Brain microvascular endothelial cell (primary cell): Measurements from ENCODE around the gene CRY2.

Experiments
- DNase-seq: peaks from one replicate; pipeline ENCODE4 v3.0.0-alpha.2; 2020
- H3K27ac ChIP-seq: fragments of 250-450 bp; sonication (Bioruptor Pico); 2 replicates; pipeline ENCODE4 v1.5.1; 2020; ENCODE audit warnings: mild to moderate bottlenecking, moderate library complexity
- H3K27me3 ChIP-seq: fragments of 250-450 bp; sonication (Bioruptor Pico); replicated peaks from 2 replicates; pipeline ENCODE4 v1.5.1; 2020; ENCODE audit warnings: mild to moderate bottlenecking
- H3K36me3 ChIP-seq: fragments of 250-450 bp; sonication (Bioruptor Pico); replicated peaks from 2 replicates; pipeline ENCODE4 v1.5.1; 2020; ENCODE audit warnings: mild to moderate bottlenecking
- H3K4me3 ChIP-seq: 2 replicates; pipeline ENCODE4 v1.5.1; 2011; ENCODE audit warnings: low read depth, mild to moderate bottlenecking, control low read depth, low read length, moderate library complexity
- in situ Hi-C: cut with HindIII; loops from 2 replicates; pipeline ENCODE4 v1.10.0; 2017; ENCODE audit warnings: low sequenced_read_pairs, low pct_ligation_motif_present
- TF ChIP-seq, protein P1 (sequence below): IDR thresholded peaks from 2 replicates; pipeline ENCODE4 v1.5.1; 2011; ENCODE audit warnings: low read depth, mild to moderate bottlenecking, moderate library complexity, low read length, control low read depth, inconsistent platforms; ENCODE audit errors: missing control alignments

The CRY2 gene

DNA sequence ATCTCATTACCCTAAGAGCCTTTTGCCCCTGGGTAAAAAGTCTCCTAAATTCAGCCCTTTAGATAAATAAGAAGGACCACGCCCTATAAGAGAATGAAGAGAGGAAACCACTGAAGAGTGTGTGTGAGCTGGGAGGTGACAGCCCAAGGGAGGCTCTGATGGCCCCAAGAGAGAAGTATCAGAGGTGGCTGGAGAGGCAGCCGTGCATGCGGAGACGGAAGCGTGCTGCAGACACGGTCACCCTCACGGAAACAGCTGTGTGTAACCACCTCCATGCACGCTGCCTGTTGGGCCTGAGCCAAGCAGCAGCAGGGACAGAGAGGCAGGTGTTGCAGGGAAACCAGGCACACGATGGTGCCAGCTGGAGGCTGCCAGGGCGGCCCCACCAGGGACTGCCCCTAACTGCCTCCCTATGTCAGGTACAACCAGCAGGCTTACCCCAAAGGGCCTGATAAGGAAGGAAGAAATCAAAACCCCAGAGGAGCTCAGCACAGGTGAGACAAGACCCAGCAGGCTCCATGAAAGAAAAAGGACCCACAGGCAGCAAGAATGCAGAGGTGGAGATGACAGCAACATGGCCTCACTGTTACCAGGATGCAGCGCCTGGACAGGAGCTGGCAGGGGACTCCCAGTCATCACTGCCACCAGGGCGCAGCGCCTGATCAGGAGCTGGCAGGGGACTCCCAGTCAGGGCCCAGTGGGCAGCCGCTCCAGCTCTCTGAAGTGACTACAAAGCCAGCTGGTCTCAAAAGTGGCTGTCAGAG is 82.9 kb downstream of the CRY2 start:
- Histone ChIP-seq H3K36me3 (peaks cover 24% of the 10 kb centered on the region), H3K27ac (no peak overlapping the region), H3K4me3 (no peak overlapping the region), H3K27me3 (no peaks in the 10 kb centered on the region)
- TF ChIP-seq, protein P1, sequence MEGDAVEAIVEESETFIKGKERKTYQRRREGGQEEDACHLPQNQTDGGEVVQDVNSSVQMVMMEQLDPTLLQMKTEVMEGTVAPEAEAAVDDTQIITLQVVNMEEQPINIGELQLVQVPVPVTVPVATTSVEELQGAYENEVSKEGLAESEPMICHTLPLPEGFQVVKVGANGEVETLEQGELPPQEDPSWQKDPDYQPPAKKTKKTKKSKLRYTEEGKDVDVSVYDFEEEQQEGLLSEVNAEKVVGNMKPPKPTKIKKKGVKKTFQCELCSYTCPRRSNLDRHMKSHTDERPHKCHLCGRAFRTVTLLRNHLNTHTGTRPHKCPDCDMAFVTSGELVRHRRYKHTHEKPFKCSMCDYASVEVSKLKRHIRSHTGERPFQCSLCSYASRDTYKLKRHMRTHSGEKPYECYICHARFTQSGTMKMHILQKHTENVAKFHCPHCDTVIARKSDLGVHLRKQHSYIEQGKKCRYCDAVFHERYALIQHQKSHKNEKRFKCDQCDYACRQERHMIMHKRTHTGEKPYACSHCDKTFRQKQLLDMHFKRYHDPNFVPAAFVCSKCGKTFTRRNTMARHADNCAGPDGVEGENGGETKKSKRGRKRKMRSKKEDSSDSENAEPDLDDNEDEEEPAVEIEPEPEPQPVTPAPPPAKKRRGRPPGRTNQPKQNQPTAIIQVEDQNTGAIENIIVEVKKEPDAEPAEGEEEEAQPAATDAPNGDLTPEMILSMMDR: no peak
- no peak for DNase-seq
- in situ Hi-C loops: no loop called here

DNA sequence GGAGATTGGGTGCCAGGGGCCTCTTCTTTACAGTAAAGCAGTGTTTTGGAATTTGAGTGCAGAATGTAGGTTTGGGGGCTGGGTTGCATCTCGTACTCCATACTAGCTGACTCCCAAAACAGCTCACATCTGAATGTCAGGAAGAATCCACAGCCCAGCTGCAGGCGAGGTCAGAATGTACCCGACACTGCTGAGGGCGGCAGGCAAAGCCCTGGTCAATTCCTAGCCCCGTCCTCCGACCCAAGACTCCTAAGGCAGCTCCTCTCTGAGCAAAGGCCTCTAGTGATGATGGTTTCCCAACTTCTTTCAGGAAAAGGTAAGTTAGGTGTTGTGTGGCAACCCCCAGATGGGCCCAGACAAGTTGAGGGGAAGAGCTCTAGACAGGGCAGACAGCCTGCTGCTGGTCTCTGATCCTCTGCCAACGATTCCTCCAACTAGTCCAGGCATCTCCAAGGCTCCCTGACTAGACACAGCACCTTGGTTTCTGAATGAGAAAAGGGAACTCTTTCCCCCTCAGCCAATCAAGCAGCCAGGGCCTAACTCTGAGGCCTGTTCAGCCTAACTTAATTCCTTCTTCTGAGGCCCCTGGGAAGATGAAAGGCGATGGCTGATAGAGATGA is 83.8 kb downstream of the CRY2 start:
- H3K27ac ChIP-seq: no peak overlapping the region

DNA sequence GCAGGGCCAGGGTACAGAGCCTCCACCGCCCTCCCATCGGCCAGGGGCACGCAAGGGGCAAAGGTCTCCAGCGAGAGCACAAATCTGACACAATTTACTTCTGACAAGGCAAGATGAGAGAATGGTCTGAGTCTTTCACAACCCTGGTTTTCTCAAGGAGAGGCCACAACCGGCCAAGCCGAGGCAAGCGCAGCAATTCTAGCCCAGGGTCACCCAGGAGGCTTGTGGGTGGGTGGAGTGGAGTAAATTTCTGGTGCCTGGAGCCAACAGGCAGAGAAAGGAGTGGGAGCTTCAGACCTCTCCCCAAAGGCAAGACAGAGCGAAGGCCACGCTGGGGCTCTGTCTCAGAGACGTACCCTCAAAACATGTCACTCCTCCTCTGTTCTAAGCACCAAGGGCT is 84.5 kb downstream of the CRY2 start:
- H3K27ac ChIP-seq: no peak overlapping the region
- no peaks in the 10 kb centered on the region for H3K27me3 ChIP-seq
- in situ Hi-C loops: no loop called here
- H3K4me3 ChIP-seq: no peak overlapping the region
- peaks cover 35% of the 10 kb centered on the region for H3K36me3 ChIP-seq
- DNase-seq: no peak
- TF ChIP-seq, protein P1: no peak

More for the DNA sequence above, 83.8 kb downstream of the CRY2 start:
- no peaks in the 10 kb centered on the region for H3K27me3 ChIP-seq
- H3K4me3 ChIP-seq: no peak overlapping the region
- TF ChIP-seq, protein P1: no peak
- no peak for DNase-seq
- in situ Hi-C loops: no loop called here
- peaks cover 30% of the 10 kb centered on the region for H3K36me3 ChIP-seq

DNA sequence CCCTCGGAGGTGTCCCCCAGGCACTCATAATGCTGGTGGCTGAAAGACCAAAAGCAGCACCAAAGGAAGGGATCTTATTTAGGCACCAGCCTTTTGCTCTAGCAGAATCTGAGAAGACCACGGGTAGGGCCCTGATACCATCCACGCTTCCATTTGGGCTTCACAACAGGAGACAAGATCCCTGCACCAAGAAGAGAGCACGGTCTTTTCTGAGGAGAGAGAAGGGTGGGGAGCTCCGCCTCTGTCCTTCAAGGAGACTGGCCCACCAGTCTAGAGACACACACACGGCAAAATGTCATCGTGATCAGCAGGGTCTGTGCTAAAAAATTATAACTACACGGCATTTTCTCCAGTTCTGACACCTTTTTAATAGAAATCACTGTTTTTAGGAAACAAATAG is 84.9 kb downstream of the CRY2 start:
- no peak overlapping the region for H3K4me3 ChIP-seq
- peaks cover 35% of the 10 kb centered on the region for H3K36me3 ChIP-seq
- no peak for DNase-seq
- H3K27ac ChIP-seq: no peak overlapping the region
- in situ Hi-C loops: no loop called here
- TF ChIP-seq, protein P1: no peak
- H3K27me3 ChIP-seq: no peaks in the 10 kb centered on the region
